ENCODE data around the gene TDRD7. TPM values are rescaled to one million over a fixed set of nuclear protein-coding genes. Genes with fewer than 3 reads are reported as not detected.

Gene TDRD7
- total and polyA plus RNA-seq, 9 of the 15 experiments (the other 6 are each of a cell fraction or from before 2014, with no cell fraction given): 2.2 to 7.7 (median 5.2) TPM

DNA sequence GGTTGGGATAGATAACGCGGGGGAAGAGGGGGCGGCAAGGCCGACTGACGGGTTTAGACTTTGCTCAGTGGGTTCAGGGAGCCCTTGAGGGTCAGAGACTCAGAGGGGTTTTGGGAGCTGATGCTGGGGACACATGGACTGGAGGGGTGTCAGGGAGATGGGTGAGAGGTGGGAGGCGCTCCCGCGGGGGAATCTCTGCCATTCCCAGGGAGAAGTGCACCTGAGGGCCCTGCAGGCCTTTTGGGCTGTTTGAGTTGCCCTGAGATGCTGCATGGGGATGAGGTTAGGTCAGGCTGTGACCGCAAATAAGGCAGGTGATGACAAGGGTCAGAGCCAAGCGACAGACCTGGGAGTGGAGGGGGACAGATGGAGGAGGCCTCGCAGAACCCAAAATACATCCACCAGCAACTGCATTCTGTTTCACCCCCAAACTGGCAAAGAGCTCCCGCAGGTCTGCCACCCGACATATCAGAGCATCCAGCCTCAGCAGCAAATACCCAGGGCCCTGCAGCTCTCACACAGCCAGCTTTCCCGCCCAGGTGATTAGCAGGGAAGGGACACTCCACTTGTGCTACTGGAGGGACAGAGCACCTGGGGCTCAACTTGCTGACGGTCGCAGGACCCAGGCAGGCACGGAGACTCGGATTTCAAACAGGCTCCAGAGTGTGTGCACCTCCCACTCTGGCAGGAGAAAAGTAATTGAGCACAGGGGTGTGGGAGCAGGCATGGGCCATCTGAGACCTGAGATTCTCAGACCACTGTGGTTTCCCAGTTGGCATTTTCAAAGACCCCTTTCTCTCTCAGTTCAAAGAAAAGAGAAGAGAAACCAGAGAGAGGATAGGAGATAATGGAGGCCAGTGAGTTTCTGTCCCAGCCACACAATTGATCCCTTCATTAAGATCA lies 116.0 kb downstream of the TDRD7 start:
- no peak overlapping the region for H3K4me3 ChIP-seq
- CTCF ChIA-PET (ENCODE audit: low intra/inter-chr PET ratio): no interaction called here
- no peak for ATAC-seq
- H3K4me1 ChIP-seq (replicated peaks in 1 of 2; ENCODE audit: control insufficient read depth in 2 of 2, insufficient read depth in 2 of 2, low read length in 2 of 2): no peaks in the 10 kb centered on the region
- peaks cover 12% of the 10 kb centered on the region; the same call in 1 of the 2 replicates for H4K20me1 ChIP-seq (replicated peaks; ENCODE audit: control insufficient read depth, insufficient read depth, low read length)
- no peaks in the 10 kb centered on the region for H3K27me3 ChIP-seq (ENCODE audit: control insufficient read depth in 2 of 2, insufficient read depth in 2 of 2, low read length in 2 of 2)
- H3K4me2 ChIP-seq (ENCODE audit: insufficient read depth, low read length): no peak overlapping the region
- TF ChIP-seq, protein P1, sequence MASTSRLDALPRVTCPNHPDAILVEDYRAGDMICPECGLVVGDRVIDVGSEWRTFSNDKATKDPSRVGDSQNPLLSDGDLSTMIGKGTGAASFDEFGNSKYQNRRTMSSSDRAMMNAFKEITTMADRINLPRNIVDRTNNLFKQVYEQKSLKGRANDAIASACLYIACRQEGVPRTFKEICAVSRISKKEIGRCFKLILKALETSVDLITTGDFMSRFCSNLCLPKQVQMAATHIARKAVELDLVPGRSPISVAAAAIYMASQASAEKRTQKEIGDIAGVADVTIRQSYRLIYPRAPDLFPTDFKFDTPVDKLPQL (IDR thresholded peaks at IDR 0.05; ENCODE audit: extremely low read depth, insufficient read length): no peak
- TF ChIP-seq SRSF9 (IDR thresholded peaks at IDR 0.05; ENCODE audit: borderline replicate concordance, low read depth, low read length): no peak
- no peak for TF ChIP-seq BCL6 (CRISPR knock-in tag; IDR thresholded peaks at IDR 0.05)
- TF ChIP-seq, protein P2, sequence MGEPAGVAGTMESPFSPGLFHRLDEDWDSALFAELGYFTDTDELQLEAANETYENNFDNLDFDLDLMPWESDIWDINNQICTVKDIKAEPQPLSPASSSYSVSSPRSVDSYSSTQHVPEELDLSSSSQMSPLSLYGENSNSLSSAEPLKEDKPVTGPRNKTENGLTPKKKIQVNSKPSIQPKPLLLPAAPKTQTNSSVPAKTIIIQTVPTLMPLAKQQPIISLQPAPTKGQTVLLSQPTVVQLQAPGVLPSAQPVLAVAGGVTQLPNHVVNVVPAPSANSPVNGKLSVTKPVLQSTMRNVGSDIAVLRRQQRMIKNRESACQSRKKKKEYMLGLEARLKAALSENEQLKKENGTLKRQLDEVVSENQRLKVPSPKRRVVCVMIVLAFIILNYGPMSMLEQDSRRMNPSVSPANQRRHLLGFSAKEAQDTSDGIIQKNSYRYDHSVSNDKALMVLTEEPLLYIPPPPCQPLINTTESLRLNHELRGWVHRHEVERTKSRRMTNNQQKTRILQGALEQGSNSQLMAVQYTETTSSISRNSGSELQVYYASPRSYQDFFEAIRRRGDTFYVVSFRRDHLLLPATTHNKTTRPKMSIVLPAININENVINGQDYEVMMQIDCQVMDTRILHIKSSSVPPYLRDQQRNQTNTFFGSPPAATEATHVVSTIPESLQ (CRISPR knock-in tag; IDR thresholded peaks at IDR 0.05): no peak
- no peak for TF ChIP-seq RBM34 (IDR thresholded peaks at IDR 0.05; ENCODE audit: borderline replicate concordance, insufficient read depth, low read length)
- no peak for TF ChIP-seq USF2 (CRISPR knock-in tag; IDR thresholded peaks at IDR 0.05)
- TF ChIP-seq JUND (IDR thresholded peaks at IDR 0.05; ENCODE audit: borderline replicate concordance, low read depth, low read length): no peak
- no peak for TF ChIP-seq JUND (tag; IDR thresholded peaks at IDR 0.05; ENCODE audit: borderline replicate concordance, low read depth, low read length)
- TF ChIP-seq RFX1 (IDR thresholded peaks at IDR 0.05): no peak
- TF ChIP-seq PHB (CRISPR knock-in tag; IDR thresholded peaks at IDR 0.05): no peak
- no peaks in the 10 kb centered on the region for H3K9me3 ChIP-seq (replicated peaks; ENCODE audit: control insufficient read depth, insufficient read depth, low read depth, low read length)
- H3K79me2 ChIP-seq (ENCODE audit: control insufficient read depth, insufficient read depth, low read length): peaks cover 7% of the 10 kb centered on the region; the same call in 2 of the 3 replicates
- H3K9me1 ChIP-seq (ENCODE audit: control insufficient read depth, insufficient read depth, low read length): no peaks in the 10 kb centered on the region
- no peak for FAIRE-seq
- POLR2A ChIA-PET: interaction anchor here (1.0 kb wide), 2 partner anchors 10 to 21 kb away, joined by 4 to 5 read pairs; no protein-coding TSS in a partner anchor
- 92% methylated on average over 14 of the region's 18 CpGs for WGBS (ENCODE audit: insufficient coverage, low coverage, missing lambda C conversion rate)
- in situ Hi-C loops (cut with MboI) (no loop called here), intact Hi-C loops (cut with micrococcal nuclease) (no loop called here)
- BruUV-seq (replicated peaks): no TSS peak
- DNase-seq (ENCODE audit: extremely low read depth in 1 of 4, low spot score in 3 of 4): no peak
- H3K9ac ChIP-seq (ENCODE audit: insufficient read depth in 1 of 2, low read depth in 2 of 2, low read length in 2 of 2): peak overlapping the region in 1 of 2 experiments; percentile 18; a peak in 1 of 4 replicates
- H3K27ac ChIP-seq (ENCODE audit: extremely low read depth, low read depth, low read length): no peak overlapping the region
- no peak overlapping the region for H2AFZ ChIP-seq (ENCODE audit: low read depth, low read length)
- peaks cover 83% of the 10 kb centered on the region for H3K36me3 ChIP-seq (ENCODE audit: control insufficient read depth, insufficient read depth, low read length)

All from K562 (cell line).